Skeletal muscle tissue (tissue), 4 donors: Measurements from ENCODE around the gene IFIT1B. TPM values are rescaled to one million over a fixed set of nuclear protein-coding genes. Genes with fewer than 3 reads are reported as not detected.

Experiments used
- H3K27ac ChIP-seq: one replicate; pipeline ENCODE4 v1.7.0; 2013; ENCODE audit warnings: mild to moderate bottlenecking, low read depth, low read length, inconsistent platforms
- H3K27me3 ChIP-seq, 3 donors: one replicate each; pipeline ENCODE4 v1.7.0; 2013; ENCODE audit warnings: low read length in 3 of 3; ENCODE audit not compliant: control insufficient read depth in 3 of 3, insufficient read depth in 3 of 3
- H3K36me3 ChIP-seq, 3 donors: one replicate each; pipeline ENCODE4 v1.7.0; 2013; ENCODE audit warnings: low read length in 3 of 3; ENCODE audit not compliant: control insufficient read depth in 3 of 3, insufficient read depth in 3 of 3
- H3K4me1 ChIP-seq, 3 donors: one replicate each; pipeline ENCODE4 v1.7.0; 2013; ENCODE audit warnings: low read length in 3 of 3, mild to moderate bottlenecking in 3 of 3; ENCODE audit not compliant: control insufficient read depth in 3 of 3, insufficient read depth in 3 of 3
- H3K4me3 ChIP-seq, 3 donors: one replicate each; pipeline ENCODE4 v1.7.0; 2013; ENCODE audit warnings: low read length in 3 of 3
- H3K9ac ChIP-seq, 3 donors: one replicate each; pipeline ENCODE4 v1.7.0; 2013; ENCODE audit warnings: low read length in 3 of 3, mild to moderate bottlenecking in 3 of 3, moderate library complexity in 2 of 3, low read depth in 1 of 3
- H3K9me3 ChIP-seq, 3 donors: one replicate each; pipeline ENCODE4 v1.7.0; 2013; ENCODE audit warnings: low read length in 3 of 3; ENCODE audit not compliant: control insufficient read depth in 3 of 3
- total RNA-seq: library from RNA; depleted of rRNA; stranded (reverse); fragments of >200 nt; gene quantifications from one replicate; pipeline ENCODE4 v1.2.3, GENCODE V29; 2014
- donor health status: Osteomylitis.

IFIT1B gene
- total RNA-seq, 1 donor from 2014 or later: 2.1 TPM

- H3K4me1 ChIP-seq: peaks cover 0 to 11% (median 0%) of the 10 kb centered on the region in 3 donors
- no peak overlapping the region for H3K9ac ChIP-seq
- H3K27me3 ChIP-seq: no peaks in the 10 kb centered on the region
- H3K4me3 ChIP-seq: no peak overlapping the region
- H3K27ac ChIP-seq: no peak overlapping the region
- H3K9me3 ChIP-seq: no peaks in the 10 kb centered on the region
- H3K36me3 ChIP-seq: no peaks in the 10 kb centered on the region
Measured at GRCh38 chr10:89362929-89363328, 14.9 kb upstream of the IFIT1B start.

GRCh38 chr10:89363729-89364442 lies 14.0 kb upstream of the IFIT1B start:
- H3K4me1 ChIP-seq: peaks cover 0 to 13% (median 4%) of the 10 kb centered on the region in 3 donors
- H3K9ac ChIP-seq: no peak overlapping the region
- no peak overlapping the region for H3K27ac ChIP-seq
- no peak overlapping the region for H3K4me3 ChIP-seq
- no peaks in the 10 kb centered on the region for H3K27me3 ChIP-seq
- no peaks in the 10 kb centered on the region for H3K9me3 ChIP-seq
- H3K36me3 ChIP-seq: no peaks in the 10 kb centered on the region

- H3K36me3 ChIP-seq: no peaks in the 10 kb centered on the region
- no peak overlapping the region for H3K4me3 ChIP-seq
- no peaks in the 10 kb centered on the region for H3K9me3 ChIP-seq
- H3K27ac ChIP-seq: no peak overlapping the region
- H3K4me1 ChIP-seq: peaks cover 0 to 18% (median 10%) of the 10 kb centered on the region in 3 donors
- H3K9ac ChIP-seq: no peak overlapping the region
- H3K27me3 ChIP-seq: no peaks in the 10 kb centered on the region
Measured at GRCh38 chr10:89364531-89364930, 13.3 kb upstream of the IFIT1B start.

- no peak overlapping the region for H3K9ac ChIP-seq
- no peaks in the 10 kb centered on the region for H3K9me3 ChIP-seq
- no peaks in the 10 kb centered on the region for H3K27me3 ChIP-seq
- peaks cover 0 to 18% (median 11%) of the 10 kb centered on the region in 3 donors for H3K4me1 ChIP-seq
- H3K36me3 ChIP-seq: no peaks in the 10 kb centered on the region
- no peak overlapping the region for H3K27ac ChIP-seq
- H3K4me3 ChIP-seq: no peak overlapping the region
Measured at GRCh38 chr10:89367529-89367928, 10.3 kb upstream of the IFIT1B start.

- H3K27ac ChIP-seq: no peak overlapping the region
- no peaks in the 10 kb centered on the region for H3K9me3 ChIP-seq
- H3K27me3 ChIP-seq: no peaks in the 10 kb centered on the region
- H3K9ac ChIP-seq: no peak overlapping the region
- H3K4me3 ChIP-seq: no peak overlapping the region
- H3K36me3 ChIP-seq: no peaks in the 10 kb centered on the region
- H3K4me1 ChIP-seq: peaks cover 0 to 18% (median 11%) of the 10 kb centered on the region in 3 donors
Measured at GRCh38 chr10:89368129-89368528, 9.7 kb upstream of the IFIT1B start.

GRCh38 chr10:89369156-89370105 lies 8.4 kb upstream of the IFIT1B start:
- H3K27me3 ChIP-seq: no peaks in the 10 kb centered on the region
- H3K4me1 ChIP-seq: peaks cover 10 to 26% (median 24%) of the 10 kb centered on the region in 3 donors
- no peaks in the 10 kb centered on the region for H3K9me3 ChIP-seq
- H3K36me3 ChIP-seq: no peaks in the 10 kb centered on the region
- H3K9ac ChIP-seq: no peak overlapping the region
- H3K27ac ChIP-seq: peak overlapping the region; percentile 42
- no peak overlapping the region for H3K4me3 ChIP-seq

- Histone ChIP-seq H3K4me1 (peaks cover 17 to 33% (median 32%) of the 10 kb centered on the region in 3 donors), H3K27ac (no peak overlapping the region), H3K4me3 (no peak overlapping the region), H3K9ac (no peak overlapping the region), H3K27me3 (no peaks in the 10 kb centered on the region), H3K36me3 (no peaks in the 10 kb centered on the region), H3K9me3 (no peaks in the 10 kb centered on the region)
Measured at GRCh38 chr10:89371079-89371478, 6.8 kb upstream of the IFIT1B start.

- Histone ChIP-seq H3K9me3 (no peaks in the 10 kb centered on the region), H3K9ac (no peak overlapping the region), H3K36me3 (no peaks in the 10 kb centered on the region), H3K4me1 (peaks cover 17 to 33% (median 32%) of the 10 kb centered on the region in 3 donors), H3K4me3 (no peak overlapping the region), H3K27ac (no peak overlapping the region), H3K27me3 (no peaks in the 10 kb centered on the region)
Measured at GRCh38 chr10:89371987-89372386, 5.9 kb upstream of the IFIT1B start.

- H3K4me3 ChIP-seq: peak overlapping the region in 1 of 3 donors; percentile 52
- peaks cover 17 to 25% (median 23%) of the 10 kb centered on the region in 3 donors for H3K4me1 ChIP-seq
- H3K27me3 ChIP-seq: no peaks in the 10 kb centered on the region
- peak overlapping the region; percentile 86 for H3K27ac ChIP-seq
- H3K36me3 ChIP-seq: no peaks in the 10 kb centered on the region
- no peaks in the 10 kb centered on the region for H3K9me3 ChIP-seq
- H3K9ac ChIP-seq: peak overlapping the region; percentile 37 to 51 (median 41)
Measured at GRCh38 chr10:89373916-89374711, 3.7 kb upstream of the IFIT1B start.
